Activated CD4-positive, alpha-beta T cell treated with anti-CD3 and anti-CD28 coated beads, Interleukin-2, amount 50 U/mL, for 48 hours (primary cell): ENCODE results near the gene NFIA.
"Not testable (repeated sequence)": the region's sequence is repeated elsewhere in the genome, so short reads cannot be mapped to it uniquely, and the experiment has no call there.

Source experiments
- DNase-seq, 2 experiments: peaks; one replicate each; pipeline ENCODE4 v3.0.0-alpha.2; 2020

The NFIA gene

DNA sequence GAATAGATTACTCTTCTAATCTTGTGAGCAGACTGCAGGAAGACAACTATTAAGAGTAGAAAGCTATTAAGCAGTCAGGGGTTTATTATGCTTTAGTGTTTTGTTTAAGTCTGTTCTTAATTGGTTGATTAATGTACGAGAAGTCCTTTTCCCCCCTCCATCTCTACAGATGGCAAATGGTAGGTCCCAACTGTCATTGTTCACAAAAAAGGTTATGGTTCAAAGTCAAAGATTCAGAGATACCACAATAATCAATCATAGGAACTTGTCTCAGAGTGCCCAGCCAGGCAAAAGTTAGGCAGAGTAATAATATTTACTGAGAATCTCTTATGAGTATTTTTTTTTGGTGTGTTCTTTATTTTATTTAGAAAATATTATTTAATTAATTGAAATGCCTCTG is 26.8 kb downstream of the NFIA start:
- DNase-seq, result no peak

DNA sequence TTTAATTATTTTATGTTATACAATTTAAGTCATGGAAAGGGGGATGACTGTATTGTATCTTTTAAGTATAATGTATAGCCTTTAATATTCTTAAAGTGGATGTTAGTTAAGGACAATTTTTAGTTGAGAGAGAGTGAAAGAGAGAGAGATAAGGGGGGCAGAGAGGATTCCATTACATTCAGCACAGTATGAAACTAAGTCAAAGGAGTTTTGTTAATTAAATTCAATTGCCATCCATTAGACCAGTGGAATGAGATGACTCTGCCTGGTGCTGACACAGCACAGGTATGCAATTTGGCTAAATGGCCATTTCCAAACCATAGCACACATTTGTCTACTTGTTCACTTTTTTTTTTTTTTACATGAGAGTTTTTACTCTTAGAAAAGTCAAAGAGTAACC is 27.5 kb downstream of the NFIA start:
- DNase-seq, result no peak

DNA sequence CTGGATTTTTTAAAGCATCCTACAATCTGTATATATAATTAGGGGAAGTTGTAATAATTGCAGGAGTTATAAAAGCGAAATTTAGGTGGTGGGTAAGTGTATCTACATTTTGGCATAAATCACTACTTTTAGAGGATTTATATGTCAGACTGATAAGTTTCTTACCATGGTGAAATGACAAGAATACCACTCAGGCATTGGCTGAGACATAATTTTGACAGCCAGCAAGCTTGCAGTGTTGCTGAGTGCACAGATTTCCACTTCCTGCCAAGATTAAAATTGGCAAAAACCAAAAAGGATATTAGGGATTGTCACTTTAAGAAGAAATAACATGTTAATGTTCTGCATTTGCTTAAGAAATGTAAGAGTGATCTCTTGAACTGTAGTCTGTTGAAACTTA is 28.2 kb downstream of the NFIA start:
- DNase-seq, result no peak

DNA sequence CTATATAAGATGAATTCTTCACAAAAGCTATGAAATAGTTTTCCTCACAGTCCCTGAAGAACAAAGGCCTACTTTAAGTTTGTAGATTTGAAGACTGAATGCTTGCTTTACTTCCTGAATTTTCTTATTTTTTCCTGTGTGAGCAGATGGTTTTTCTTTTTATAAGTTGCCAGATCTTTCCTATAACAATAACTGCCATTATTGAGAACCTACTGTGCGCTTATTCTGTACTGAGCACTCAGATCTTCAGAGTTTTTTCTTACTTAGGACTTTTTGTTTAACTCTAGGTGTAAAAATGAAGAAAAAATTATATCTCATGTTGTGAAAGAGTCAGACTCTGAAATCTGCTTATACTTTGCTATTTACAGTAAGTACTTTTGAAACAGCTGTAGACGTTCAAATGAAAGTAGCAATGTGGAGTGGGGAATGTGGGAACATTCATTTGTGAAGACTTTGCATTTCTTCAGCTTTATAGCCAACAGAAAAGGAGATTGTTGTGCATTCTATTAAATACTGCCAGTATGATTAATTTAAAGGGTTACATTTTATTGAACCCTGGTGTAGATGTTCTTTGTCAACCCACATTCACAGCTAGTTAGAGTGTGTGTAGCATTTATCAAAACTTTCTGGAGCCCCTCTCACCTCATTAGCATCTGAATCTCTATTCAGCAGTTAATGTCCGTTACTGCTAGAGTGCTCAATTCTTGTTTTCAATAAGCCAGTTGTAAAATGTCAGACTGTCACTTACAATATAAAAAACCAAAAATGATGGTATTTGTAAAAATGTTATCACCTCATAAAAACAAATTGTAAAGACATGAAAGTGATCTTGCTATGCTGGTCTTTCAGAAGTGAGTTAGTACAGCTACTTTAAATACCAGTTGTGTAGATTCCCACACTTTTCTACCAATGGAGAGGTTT is 29.0 kb downstream of the NFIA start:
- no peak for DNase-seq

DNA sequence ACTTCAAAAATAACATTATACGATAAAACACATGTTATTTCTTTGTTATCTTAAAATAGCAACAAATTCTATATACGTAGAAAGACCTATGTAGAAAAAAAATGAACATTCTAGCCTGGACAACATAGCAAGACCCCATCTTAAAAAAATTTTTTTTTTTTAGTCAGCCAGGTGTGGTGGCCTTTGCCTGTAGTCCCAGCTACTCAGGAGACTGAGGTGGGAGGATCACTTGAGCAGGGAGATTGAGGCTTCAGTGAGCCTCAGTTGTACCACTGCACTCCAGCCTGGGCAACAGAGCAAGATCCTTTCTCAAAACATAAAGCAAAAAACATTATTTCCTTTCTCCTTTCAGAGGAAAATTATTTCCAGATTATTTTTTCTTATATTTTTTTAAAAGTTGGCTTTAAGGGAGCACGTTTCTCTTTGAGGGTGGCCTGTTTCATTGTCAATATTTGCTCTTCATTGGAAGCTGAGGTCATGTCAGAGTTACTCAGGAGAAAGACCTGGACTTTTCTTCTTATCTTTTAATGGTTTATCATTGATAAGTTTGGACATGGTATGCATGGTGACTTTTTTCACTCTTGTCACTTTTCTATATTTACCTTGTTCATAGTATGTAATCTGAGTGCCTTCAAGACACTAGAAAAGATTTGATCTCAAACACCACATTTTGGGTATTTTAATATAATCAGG is 32.0 kb downstream of the NFIA start:
- no peak for DNase-seq

DNA sequence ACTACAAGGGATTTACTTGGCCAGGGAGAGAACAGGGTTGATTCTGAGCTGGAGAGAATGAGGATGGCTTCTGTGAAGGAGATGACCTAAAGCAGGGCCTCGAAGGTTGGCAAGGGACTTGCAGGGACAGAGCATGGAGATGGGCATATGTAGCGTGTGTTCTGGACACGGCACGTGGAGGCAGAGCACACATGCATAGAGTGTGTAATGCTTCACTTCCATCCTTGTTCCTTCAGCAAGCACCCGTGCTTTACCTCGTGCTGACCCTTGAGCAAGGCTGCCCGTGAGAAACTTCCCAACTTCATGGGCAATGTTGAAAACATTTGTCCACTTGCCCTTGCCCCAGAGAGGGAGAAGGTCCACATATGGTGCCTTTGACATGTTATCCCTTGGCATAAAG is 33.1 kb downstream of the NFIA start:
- no peak for DNase-seq

DNA sequence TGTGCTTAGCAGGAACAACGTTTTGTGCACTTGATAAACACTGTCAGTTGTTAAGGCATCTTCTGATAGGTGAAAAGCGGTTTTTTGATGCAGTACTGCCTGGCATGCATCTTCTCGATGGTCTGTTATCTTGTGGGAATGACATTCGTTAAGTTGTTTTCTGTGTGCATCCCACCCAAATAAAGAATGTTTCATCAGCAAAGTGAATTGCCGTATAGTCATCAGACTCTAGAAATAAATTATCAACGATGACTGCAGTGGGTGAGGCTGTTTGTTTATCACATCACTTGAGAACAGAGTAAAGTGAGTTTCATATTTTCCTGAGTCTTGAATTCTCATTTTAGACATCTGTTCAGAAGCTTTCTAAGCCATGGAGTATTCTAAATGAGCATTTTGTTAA is 34.1 kb downstream of the NFIA start:
- no peak for DNase-seq

DNA sequence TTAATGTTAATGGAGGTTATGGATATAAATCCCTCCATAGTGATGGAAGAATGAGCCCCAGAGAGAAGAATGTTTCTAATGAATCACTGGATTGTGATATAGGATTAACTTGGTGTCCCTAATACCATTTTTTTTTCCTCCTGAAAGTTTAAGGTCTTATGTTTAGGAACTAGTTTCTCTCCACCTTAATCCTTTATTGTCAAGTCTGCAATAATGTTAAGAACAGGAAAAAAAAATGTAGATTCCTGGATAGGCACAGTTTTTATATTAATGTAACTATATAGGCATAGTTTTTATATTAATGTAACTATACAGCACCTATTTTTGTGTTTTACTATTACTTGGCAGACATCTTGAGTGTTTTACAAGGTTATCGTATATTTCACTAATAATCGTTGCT is 34.9 kb downstream of the NFIA start:
- no peak for DNase-seq

DNA sequence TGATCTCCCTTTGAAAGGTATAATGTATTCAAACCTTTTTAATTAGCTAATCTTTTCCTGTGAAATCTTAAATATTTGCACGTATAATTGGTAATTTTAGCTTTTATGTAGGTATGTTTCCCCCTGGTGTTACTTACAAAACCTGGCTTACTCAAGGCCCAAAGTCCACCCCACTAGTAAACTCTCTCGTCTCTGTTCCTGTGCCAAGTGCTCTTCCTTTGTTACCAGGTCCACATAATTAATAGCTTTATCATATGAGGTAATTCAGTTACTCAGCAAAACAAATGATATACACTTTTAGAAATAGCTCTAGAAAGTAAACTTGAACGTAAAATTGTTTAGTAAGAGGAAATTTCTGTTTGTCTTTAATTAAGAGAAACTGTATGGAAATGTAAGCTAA is 36.7 kb downstream of the NFIA start:
- no peak for DNase-seq

DNA sequence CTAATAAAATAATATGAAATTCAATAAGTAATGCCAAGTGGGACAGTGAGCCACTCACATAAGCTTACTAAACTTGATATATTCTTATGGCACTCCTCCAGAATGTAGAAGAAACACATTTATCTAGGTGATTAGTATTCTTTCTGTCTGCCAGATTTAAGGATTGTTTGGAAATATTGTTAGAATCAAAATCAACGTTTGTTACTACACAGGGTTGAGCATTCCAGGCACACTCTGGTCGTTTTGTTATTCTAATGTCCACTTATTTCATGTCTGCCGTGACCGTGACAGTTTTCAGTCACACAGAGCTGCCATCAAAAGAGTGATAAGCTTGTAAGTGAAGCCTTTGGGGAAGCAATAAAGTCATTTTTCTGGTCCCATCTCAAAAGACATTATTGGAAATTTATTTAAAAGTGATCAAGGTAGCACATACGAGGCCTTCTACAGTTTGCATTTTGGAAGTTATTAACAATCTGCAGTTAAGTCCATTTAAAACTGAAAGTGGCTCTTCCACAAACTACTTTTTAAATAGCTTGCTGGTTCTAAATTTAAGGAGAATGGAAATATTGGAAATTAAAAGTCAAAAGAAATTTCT is 38.0 kb downstream of the NFIA start:
- DNase-seq, result no peak

DNA sequence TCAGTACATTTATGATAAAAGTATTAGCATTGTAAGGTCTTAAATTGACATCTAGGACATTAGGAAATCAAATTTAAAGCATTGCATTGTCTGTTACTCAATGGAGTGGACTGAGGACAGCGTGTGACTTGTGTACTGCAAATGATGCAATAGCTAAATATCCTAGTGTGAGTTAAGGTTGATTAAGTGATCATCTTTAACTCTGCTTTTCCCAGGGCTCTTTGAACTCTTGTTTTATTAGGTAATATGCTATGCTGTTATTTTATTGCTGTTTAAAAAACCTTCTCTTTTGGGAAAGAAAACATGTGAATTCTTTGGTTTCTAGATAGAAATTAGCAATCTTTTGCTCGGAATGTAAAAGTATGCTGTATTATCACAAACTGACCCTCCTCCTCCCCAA is 38.6 kb downstream of the NFIA start:
- no peak for DNase-seq

DNA sequence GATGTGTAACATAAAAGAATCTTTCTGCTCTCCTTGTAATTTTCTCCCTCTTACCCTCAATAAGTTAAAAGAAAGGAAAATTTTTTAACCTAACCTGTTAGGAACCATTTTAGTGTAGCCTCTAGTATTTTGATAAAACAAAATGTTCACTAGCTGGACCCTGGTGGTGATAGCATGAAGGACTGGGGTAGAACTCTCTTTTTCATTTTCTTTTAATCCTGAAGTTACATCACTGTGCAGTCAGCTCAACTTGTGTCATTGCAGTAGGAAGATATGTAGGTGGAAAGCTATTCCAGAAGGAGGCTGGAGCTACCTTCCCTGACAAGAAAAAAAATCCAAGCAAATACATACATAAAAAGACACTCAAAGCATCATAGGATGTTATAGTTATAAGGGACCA is 39.3 kb downstream of the NFIA start:
- no peak for DNase-seq

DNA sequence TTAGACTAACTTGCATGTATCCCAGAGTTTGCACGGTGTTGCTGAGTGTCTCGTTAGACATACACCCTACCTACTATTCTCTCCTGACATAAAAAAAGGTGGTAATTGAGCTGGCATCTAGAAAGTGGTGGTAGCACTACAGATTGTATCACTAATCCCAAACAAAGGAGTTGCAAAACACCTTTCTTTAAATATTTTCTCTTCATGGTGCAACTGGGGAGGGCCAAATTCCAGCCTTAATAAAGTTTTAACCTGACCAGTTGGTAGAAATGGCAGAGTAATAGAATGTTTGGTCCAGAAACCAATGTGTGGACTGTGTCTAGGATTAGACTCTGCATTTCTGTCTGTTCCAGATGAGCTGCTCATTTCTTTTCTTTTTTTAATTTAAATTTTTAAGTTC is 40.0 kb downstream of the NFIA start:
- DNase-seq, result no peak

DNA sequence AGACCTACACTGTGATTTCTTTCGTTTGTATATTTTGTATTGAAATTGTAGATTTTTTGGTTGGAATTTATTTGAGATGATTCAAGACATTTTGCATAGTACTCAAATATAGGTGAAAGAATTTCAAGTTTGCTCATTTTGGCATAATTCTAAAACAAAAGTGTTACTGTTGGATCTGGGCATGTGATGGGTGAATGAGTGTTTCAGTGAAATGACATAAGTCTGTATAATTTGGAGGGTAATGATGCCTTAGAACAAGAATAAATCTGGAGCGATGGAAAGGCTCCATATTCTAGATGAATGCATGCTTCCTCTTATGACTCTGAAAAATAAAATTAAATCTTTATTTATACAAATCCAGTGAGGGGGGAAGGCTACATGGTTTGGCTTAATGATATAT is 41.0 kb downstream of the NFIA start:
- DNase-seq, result no peak

DNA sequence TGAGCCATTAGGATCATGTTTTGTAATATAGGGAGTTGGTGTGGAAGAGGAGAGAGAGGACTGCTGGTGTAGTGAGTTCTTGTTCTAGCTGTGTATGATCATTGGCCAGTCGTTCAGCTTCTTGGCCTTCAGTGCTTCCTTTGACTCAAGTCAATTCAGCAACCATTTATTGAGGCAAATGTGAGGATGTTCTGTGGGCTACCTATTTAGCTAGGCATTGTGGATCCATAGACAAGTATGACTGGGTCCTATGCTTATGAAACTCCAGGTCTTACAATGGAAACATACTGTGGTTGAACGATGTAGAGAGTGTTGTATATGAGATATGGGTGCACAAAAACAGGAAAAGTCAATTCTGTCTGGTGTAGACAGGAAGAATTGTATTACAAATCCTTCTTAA is 41.7 kb downstream of the NFIA start:
- no peak for DNase-seq

DNA sequence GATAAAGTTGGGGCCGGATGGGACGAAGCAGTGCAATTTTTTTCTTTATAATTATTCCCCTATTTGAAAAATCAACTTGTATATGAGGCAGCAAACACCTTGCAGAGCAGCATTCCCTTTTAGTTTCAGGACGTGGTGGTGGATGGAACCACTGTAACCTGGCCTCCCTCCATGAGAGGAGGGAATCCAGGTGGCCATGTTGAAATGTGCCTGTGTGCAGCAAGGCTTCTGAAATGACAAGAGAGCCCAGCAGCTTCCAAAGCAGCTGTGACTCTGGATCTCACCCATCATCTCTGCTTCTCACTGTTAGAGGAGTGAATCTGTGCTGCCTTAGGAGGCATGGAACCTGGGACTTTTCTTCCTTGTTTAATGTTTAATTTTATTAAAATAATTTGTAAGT is 42.3 kb downstream of the NFIA start:
- DNase-seq, result no peak

DNA sequence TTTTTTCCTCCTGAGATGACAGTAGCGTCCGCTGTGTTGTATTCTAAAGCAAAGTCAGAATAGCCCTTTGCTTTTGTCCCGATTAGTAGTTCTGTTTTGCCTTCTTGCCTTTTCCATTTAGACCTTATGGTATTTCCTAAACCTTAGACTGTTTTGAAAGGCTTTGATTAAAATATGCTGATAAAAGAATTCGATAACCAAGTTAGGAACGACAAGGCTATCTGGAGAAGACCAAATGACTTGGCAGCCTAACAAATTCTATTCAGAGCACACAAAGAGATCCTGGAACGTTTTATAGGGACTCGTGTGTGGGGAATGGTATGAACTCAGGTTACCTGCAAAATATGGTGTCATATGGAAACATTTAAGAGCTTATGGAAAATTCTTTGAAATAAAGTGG is 42.9 kb downstream of the NFIA start:
- DNase-seq, result no peak

DNA sequence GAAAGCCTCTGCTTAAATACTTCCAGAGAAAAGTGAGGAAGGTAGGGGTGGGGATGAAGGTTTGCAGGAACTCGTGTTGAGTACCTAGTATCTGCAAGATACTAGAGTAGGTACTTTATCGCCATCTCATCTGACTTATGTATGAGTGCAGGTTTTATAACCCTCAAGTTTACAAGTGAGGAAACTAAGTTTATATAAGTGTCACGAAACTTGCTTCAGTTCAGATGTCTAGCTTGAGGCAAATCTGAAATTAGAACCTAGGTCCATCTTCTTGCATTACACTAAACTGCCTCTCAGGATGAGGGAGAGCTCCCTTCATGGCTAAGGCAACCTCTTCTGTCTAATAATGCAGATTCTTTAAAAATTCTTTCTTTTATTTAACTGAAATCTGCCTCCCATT is 43.5 kb downstream of the NFIA start:
- no peak for DNase-seq

DNA sequence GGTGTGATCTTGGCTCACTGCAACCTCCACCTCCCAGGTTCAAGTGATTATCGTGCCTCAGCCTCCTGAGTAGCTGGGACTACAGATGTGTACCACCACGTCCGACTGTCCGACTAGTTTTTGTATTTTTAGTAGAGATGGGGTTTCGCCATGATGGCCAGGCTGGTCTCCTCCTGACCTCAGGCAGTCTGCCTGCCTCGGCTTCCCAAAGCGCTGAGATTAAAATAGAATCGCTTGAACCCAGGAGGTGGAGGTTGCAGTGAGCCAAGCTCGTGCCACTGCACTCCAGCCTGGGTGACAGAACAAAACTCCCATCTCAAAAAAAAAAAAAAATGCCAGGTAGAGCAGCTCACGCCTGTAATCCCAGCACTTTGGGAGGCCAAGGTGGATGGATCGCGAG is 44.5 kb downstream of the NFIA start:
- DNase-seq, result not testable (repeated sequence)

DNA sequence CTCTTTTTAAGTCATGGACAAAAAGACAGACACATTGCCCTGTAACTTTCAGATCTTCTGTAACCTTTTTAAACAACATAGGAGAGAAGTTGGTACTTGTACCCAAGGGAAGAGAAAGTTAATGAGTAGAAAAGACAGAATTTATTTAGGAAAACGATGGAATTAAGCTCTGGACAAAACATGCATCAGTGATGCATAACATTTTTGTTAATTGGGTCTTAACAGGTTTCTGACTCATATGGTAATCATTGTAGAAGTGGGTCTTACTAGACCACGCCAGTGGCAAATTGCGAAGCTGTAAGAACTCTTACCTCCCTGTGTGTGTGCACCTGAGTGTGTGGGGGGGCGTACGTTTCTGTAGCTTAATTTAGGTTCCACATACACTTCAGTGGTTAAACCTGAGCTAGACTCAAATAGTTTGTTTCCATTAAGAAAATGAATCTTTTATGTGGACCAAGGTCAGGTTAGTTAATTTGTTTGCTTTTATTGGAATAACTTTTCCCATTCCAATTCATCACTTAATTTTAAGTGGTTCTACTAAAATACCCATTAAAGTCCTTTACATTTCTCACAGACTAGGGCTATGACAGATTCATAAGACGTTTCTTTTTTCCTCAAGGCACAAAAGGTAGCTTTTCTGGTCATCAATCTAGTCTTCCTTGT is 48.1 kb downstream of the NFIA start:
- DNase-seq, result no peak

DNA sequence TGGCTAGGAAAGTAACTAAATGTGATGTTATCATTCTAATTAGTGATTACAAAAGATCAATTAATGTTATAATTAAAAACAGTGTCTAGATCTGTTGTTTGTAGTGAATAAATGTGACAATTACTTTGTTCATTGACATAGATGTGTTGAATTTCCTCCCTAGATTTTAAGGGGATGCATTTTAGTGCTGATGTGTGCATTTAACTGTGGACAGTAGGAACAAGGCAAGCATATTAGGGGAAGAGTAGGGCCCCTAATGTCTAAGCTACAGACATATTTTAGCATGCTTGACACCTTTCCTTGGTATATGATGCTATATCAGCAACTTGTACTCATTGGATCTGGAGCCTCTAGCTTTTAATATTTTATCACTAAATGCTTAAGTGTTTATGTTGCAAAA is 48.9 kb downstream of the NFIA start:
- no peak for DNase-seq

DNA sequence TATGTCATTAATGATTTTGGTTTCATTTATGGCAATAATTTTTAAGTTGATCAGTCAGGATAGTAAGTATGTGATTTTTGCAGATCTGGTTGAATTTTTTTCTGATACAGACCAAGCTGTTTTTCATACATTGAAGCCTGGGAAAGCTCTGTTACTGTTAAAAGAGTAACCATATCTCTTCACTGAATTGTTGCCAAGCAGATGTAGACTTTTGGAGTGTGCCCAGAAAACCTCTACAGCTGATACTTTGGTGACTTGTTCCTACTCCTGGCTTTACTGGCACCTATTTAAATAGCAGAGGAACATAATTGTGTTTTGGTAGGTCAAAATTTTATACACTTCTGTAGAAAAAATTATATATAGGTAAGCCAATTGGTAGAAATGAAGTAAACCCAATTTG is 49.4 kb downstream of the NFIA start:
- DNase-seq, result no peak

DNA sequence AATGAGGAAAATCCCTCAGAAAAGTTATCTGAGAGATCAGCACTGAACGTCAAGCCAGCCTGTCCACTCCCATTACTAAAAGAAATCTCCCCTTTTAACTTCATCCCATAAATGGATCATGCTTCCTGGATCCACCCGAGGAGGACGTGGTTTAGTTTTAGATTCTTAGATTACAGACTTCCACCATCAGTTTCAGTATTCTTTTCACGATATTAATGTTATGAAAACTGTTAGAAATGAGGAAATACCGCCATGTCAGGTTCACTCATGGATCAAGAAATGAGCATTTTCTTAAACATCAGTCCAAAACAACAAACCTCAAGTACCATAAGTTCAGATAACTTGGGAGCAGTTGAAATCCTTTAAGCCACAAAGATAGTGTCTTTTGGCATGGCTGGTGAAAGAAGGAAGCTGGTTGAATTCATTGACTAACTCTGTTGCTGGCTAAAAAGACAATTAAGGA is 49.8 kb downstream of the NFIA start:
- DNase-seq, result no peak
